H1 (cell line): ENCODE data around the gene GPR141. TPM values are rescaled to one million over a fixed set of nuclear protein-coding genes. Genes with fewer than 3 reads are reported as not detected.

Experiments
- CTCF ChIA-PET: fragments of 300-600 bp; sonication (Branson Sonifier 250); formaldehyde crosslinking; loops from one replicate; lab custom pipeline; 2021; ENCODE audit not compliant: partially characterized antibody; lab: Charles Lee
- POLR2A ChIA-PET: fragments of 300-600 bp; sonication (Branson Sonifier 250); formaldehyde crosslinking; loops from one replicate; lab custom pipeline; 2021; ENCODE audit warnings: inconsistent platforms; ENCODE audit not compliant: partially characterized antibody; lab: Charles Lee
- DNase-seq, 2 experiments: peaks; one replicate each; pipeline versions ENCODE4 v3.0.0 to v3.0.0-alpha.2; 2010 to 2022; ENCODE audit warnings: low spot score in 2 of 2, low read depth in 1 of 2, mixed read lengths in 1 of 2
- FAIRE-seq: peaks from 2 replicates; lab custom pipeline; 2011; peaks lifted over from hg19 to GRCh38; lab: Jason Lieb, UNC
- H2AFZ ChIP-seq: 2 replicates; pipeline ENCODE4 v1.8.1; 2012; ENCODE audit warnings: low read length, inconsistent platforms
- H2AK5ac ChIP-seq: 2 replicates; pipeline ENCODE4 v1.6.1; 2013; ENCODE audit warnings: low read depth, low read length
- H2BK120ac ChIP-seq: replicated peaks from 2 replicates; pipeline ENCODE3; 2013; ENCODE audit warnings: low read depth, low read length, inconsistent platforms
- H2BK12ac ChIP-seq: 2 replicates; pipeline ENCODE4 v1.6.1; 2013; ENCODE audit warnings: low read depth, low read length
- H2BK15ac ChIP-seq: 2 replicates; pipeline ENCODE4 v1.6.1; 2013; ENCODE audit warnings: low read length
- H2BK20ac ChIP-seq: 2 replicates; pipeline ENCODE4 v1.6.1; 2013; ENCODE audit warnings: low read length
- H2BK5ac ChIP-seq: 2 replicates; pipeline ENCODE4 v1.6.1; 2013; ENCODE audit warnings: low read depth, low read length
- H3K14ac ChIP-seq: 2 replicates; pipeline ENCODE4 v1.6.1; 2013; ENCODE audit warnings: inconsistent platforms; ENCODE audit not compliant: insufficient read length
- H3K18ac ChIP-seq: 2 replicates; pipeline ENCODE4 v1.6.1; 2013; ENCODE audit warnings: low read length; ENCODE audit errors: extremely low read depth
- H3K23ac ChIP-seq: 2 replicates; pipeline ENCODE4 v1.6.1; 2013; ENCODE audit warnings: inconsistent platforms; ENCODE audit not compliant: insufficient read length
- H3K23me2 ChIP-seq: 2 replicates; pipeline ENCODE4 v1.6.1; 2013; ENCODE audit warnings: low read depth, low read length
- H3K27ac ChIP-seq: 2 replicates; pipeline ENCODE4 v1.6.1; 2011; ENCODE audit warnings: low read depth, low read length, inconsistent platforms
- H3K27me3 ChIP-seq, 4 experiments: replicated peaks in 1 of 4; 1 replicate in 1 of 4; 2 replicates in 3 of 4; pipeline versions ENCODE4 v1.6.1 to v1.8.1; 2011 to 2013; ENCODE audit warnings: low read length in 3 of 4, mild to moderate bottlenecking in 3 of 4, inconsistent platforms in 2 of 4, mixed read lengths in 2 of 4, moderate library complexity in 1 of 4; ENCODE audit not compliant: control insufficient read depth in 3 of 4, insufficient read depth in 3 of 4; ENCODE audit errors: extremely low read depth in 1 of 4
- H3K36me3 ChIP-seq, 4 experiments: 2 replicates each; pipeline versions ENCODE4 v1.6.1 to v1.8.1; 2011 to 2013; ENCODE audit warnings: mild to moderate bottlenecking in 4 of 4, low read length in 3 of 4, moderate library complexity in 2 of 4, control low read depth in 1 of 4, inconsistent platforms in 1 of 4; ENCODE audit not compliant: insufficient read depth in 4 of 4, control insufficient read depth in 2 of 4
- H3K4ac ChIP-seq: replicated peaks from 2 replicates; pipeline ENCODE3; 2013; ENCODE audit warnings: low read length, low read depth, mixed read lengths, inconsistent platforms; ENCODE audit not compliant: insufficient read length
- H3K4me1 ChIP-seq, 4 experiments: replicated peaks in 1 of 4; 1 replicate in 1 of 4; 2 replicates in 3 of 4; pipeline versions ENCODE4 v1.6.1 to v1.8.1; 2011 to 2013; ENCODE audit warnings: low read length in 3 of 4, inconsistent platforms in 2 of 4, mixed read lengths in 1 of 4; ENCODE audit not compliant: insufficient read depth in 4 of 4, control insufficient read depth in 3 of 4
- H3K4me2 ChIP-seq, 2 experiments: 2 replicates each; pipeline versions ENCODE4 v1.6.1 to v1.8.1; 2011 to 2013; ENCODE audit warnings: low read depth in 2 of 2, low read length in 2 of 2, control low read depth in 1 of 2, inconsistent platforms in 1 of 2, mild to moderate bottlenecking in 1 of 2; ENCODE audit not compliant: insufficient read depth in 1 of 2
- H3K4me3 ChIP-seq, 4 experiments: fragments of 200-600, 300-600 bp in 1 of 4; sonication (generic), shearing (Covaris generic), sonication (Bioruptor Twin) in 1 of 4; 2 replicates each; pipeline versions ENCODE4 v1.5.1 to v1.8.1; 2011 to 2016; ENCODE audit warnings: low read length in 4 of 4, low read depth in 3 of 4, control low read depth in 2 of 4, inconsistent platforms in 2 of 4, mild to moderate bottlenecking in 2 of 4, mixed read lengths in 1 of 4, moderate library complexity in 1 of 4; ENCODE audit not compliant: insufficient read depth in 2 of 4; ENCODE audit errors: extremely low read depth in 1 of 4
- H3K56ac ChIP-seq: replicated peaks from 2 replicates; pipeline ENCODE3; 2013; ENCODE audit warnings: low read depth, mild to moderate bottlenecking, mixed read lengths, low read length, inconsistent platforms; ENCODE audit not compliant: insufficient read length
- H3K79me1 ChIP-seq: 2 replicates; pipeline ENCODE4 v1.6.1; 2013; ENCODE audit warnings: low read depth, low read length, control low read depth
- H3K79me2 ChIP-seq, 2 experiments: 2 replicates each; pipeline versions ENCODE4 v1.6.1 to v1.8.1; 2012 to 2013; ENCODE audit warnings: low read length in 2 of 2, mild to moderate bottlenecking in 2 of 2, inconsistent platforms in 1 of 2; ENCODE audit not compliant: insufficient read depth in 2 of 2, control insufficient read depth in 1 of 2
- H3K9ac ChIP-seq, 4 experiments: replicated peaks in 1 of 4; 1 replicate in 1 of 4; 2 replicates in 3 of 4; pipeline versions ENCODE4 v1.6.1 to v1.8.1; 2011 to 2013; ENCODE audit warnings: low read depth in 3 of 4, low read length in 3 of 4, control low read depth in 2 of 4, mild to moderate bottlenecking in 2 of 4, moderate library complexity in 2 of 4, inconsistent platforms in 1 of 4; ENCODE audit errors: extremely low read depth in 1 of 4
- H3K9me3 ChIP-seq, 2 experiments: 2 replicates each; pipeline versions ENCODE4 v1.6.1 to v1.8.1; 2012 to 2013; ENCODE audit warnings: mild to moderate bottlenecking in 2 of 2, moderate library complexity in 2 of 2, control low read depth in 1 of 2, inconsistent platforms in 1 of 2, low read depth in 1 of 2, low read length in 1 of 2, mixed read lengths in 1 of 2; ENCODE audit not compliant: insufficient read depth in 2 of 2
- H4K20me1 ChIP-seq, 2 experiments: replicated peaks in 1 of 2; 2 replicates each; pipeline versions ENCODE3 to v1.8.1; 2011 to 2013; ENCODE audit warnings: inconsistent platforms in 2 of 2, low read length in 2 of 2, mild to moderate bottlenecking in 1 of 2; ENCODE audit not compliant: insufficient read depth in 2 of 2, control insufficient read depth in 1 of 2
- H4K5ac ChIP-seq: 2 replicates; pipeline ENCODE4 v1.6.1; 2013; ENCODE audit warnings: low read length, low read depth, mixed read lengths, inconsistent platforms; ENCODE audit not compliant: insufficient read length
- H4K8ac ChIP-seq: 2 replicates; pipeline ENCODE4 v1.8.0; 2013; ENCODE audit warnings: mild to moderate bottlenecking, moderate library complexity, low read length, inconsistent platforms; ENCODE audit not compliant: insufficient read depth; ENCODE audit errors: extremely low read depth
- H4K91ac ChIP-seq: replicated peaks from 2 replicates; pipeline ENCODE3; 2013; ENCODE audit warnings: low read length, mixed read lengths, inconsistent platforms; ENCODE audit not compliant: insufficient read length
- ATF2 ChIP-seq: IDR thresholded peaks from 2 replicates; pipeline ENCODE4 v1.6.1; 2012; ENCODE audit warnings: low read length, inconsistent platforms
- CREB1 ChIP-seq: IDR thresholded peaks from 2 replicates; pipeline ENCODE4 v1.6.1; 2012; ENCODE audit warnings: inconsistent platforms
- CTCF ChIP-seq, 3 experiments: IDR thresholded peaks; 1 replicate in 2 of 3; 2 replicates in 1 of 3; pipeline versions ENCODE4 v1.5.1 to v1.6.1; 2011; ENCODE audit warnings: low read length in 3 of 3, mild to moderate bottlenecking in 3 of 3, inconsistent platforms in 2 of 3, low read depth in 1 of 3, moderate library complexity in 1 of 3; ENCODE audit not compliant: insufficient read depth in 1 of 3; ENCODE audit errors: control extremely low read depth in 1 of 3
- RBBP5 ChIP-seq: IDR thresholded peaks from 2 replicates; pipeline ENCODE4 v1.7.1; 2012; ENCODE audit warnings: low read depth, mild to moderate bottlenecking, inconsistent platforms, low read length, moderate library complexity, borderline replicate concordance
- WGBS, 2 experiments: shearing (Covaris generic) in 1 of 2; methylation state at CpG; one replicate each; pipeline versions ENCODE4 v1.1.6 to v1.1.7; 2013 to 2015; ENCODE audit warnings: low lambda C conversion rate in 2 of 2, mixed read lengths in 2 of 2, inconsistent platforms in 1 of 2, low coverage in 1 of 2, missing lambda C conversion rate in 1 of 2; ENCODE audit not compliant: insufficient replicate concordance in 2 of 2, insufficient coverage in 1 of 2, insufficient read length in 1 of 2; ENCODE audit errors: extremely low coverage in 1 of 2, missing lambda C conversion rate in 1 of 2; 5-methylcytosine and 5-hydroxymethylcytosine counted together
- polyA plus RNA-seq, 7 experiments: library from polyadenylated mRNA; depleted of rRNA in 3 of 7; stranded (reverse) in 5 of 7; unstranded in 2 of 7; fragments of >200 nt in 5 of 7; fragments of 200-250 nt in 2 of 7; gene quantifications; 1 replicate in 5 of 7; 2 replicates in 1 of 7; 4 replicates in 1 of 7; pipeline versions ENCODE4 v1.2.1 to v1.2.3, GENCODE V29; 2011 to 2013; ENCODE audit warnings: missing spikeins in 2 of 7, mixed read lengths in 2 of 7
- total RNA-seq: library from RNA; stranded (reverse); fragmentation: NEBNext Ultra II Directional; extraction: Animal tissue kit (Norgen Biotek cat#: 25700); gene quantifications from 2 replicates; pipeline ENCODE4 v1.2.1, GENCODE V29; 2021

Gene GPR141
- total and polyA plus RNA-seq, 2 of the 8 experiments (the other 6 are each of a cell fraction or from before 2014, with no cell fraction given) = 0.45 to 1.0 TPM

GRCh38 chr7:37741776-37742175 is 58.2 kb downstream of the GPR141 start:
- ChIA-PET CTCF (interaction anchor here (0.9 to 2.0 kb wide), 2 partner anchors 9 to 534 kb away, joined by 3 to 10 read pairs; no protein-coding TSS in a partner anchor), POLR2A (no interaction called here)
- no peaks in the 10 kb centered on the region for H4K20me1 ChIP-seq
- DNase-seq (no peak), FAIRE-seq (no peak)
- no peak overlapping the region for H2BK120ac ChIP-seq
- no peak overlapping the region for H2BK12ac ChIP-seq
- H3K79me2 ChIP-seq = no peaks in the 10 kb centered on the region
- no peak overlapping the region for H3K18ac ChIP-seq
- no peak overlapping the region for H4K91ac ChIP-seq
- H3K4me3 ChIP-seq = no peak overlapping the region
- H4K5ac ChIP-seq = no peak overlapping the region
- 95% methylated on average over 2 of the region's 2 CpGs; no CpG with 5 or more reads in 1 of the 2 experiments for WGBS, 2 experiments
- H3K79me1 ChIP-seq = no peaks in the 10 kb centered on the region
- H4K8ac ChIP-seq = no peak overlapping the region
- no peaks in the 10 kb centered on the region for H3K23me2 ChIP-seq
- H2BK20ac ChIP-seq = no peak overlapping the region
- H3K4me2 ChIP-seq = no peak overlapping the region
- no peak overlapping the region for H3K27ac ChIP-seq
- no peaks in the 10 kb centered on the region for H3K27me3 ChIP-seq
- H2AFZ ChIP-seq = no peak overlapping the region
- H2BK15ac ChIP-seq = no peak overlapping the region
- no peak overlapping the region for H3K14ac ChIP-seq
- no peak overlapping the region for H2AK5ac ChIP-seq
- H3K56ac ChIP-seq = no peak overlapping the region
- H3K4me1 ChIP-seq = no peaks in the 10 kb centered on the region
- H3K36me3 ChIP-seq = no peaks in the 10 kb centered on the region
- H2BK5ac ChIP-seq = no peak overlapping the region
- no peaks in the 10 kb centered on the region for H3K9me3 ChIP-seq
- no peak overlapping the region for H3K23ac ChIP-seq
- H3K9ac ChIP-seq = no peak overlapping the region
- no peak overlapping the region for H3K4ac ChIP-seq
- no peak for TF ChIP-seq CTCF (IDR thresholded peaks at IDR 0.05; ENCODE audit: control extremely low read depth in 1 of 3, insufficient read depth in 1 of 3, low read depth in 1 of 3, low read length in 3 of 3)
- TF ChIP-seq CREB1 = no peak
- TF ChIP-seq RBBP5 = no peak
- no peak for TF ChIP-seq ATF2
